Adrenal gland (tissue), 5 donors: ENCODE results near the gene ATP9B.

Experiments
- POLR2A ChIP-seq, 2 donors: fragments of 450-650 bp; IDR thresholded peaks; one replicate each; pipeline ENCODE4 v1.6.1; 2017; ENCODE audit warnings: antibody characterized with exemption in 2 of 2, mild to moderate bottlenecking in 2 of 2, moderate library complexity in 1 of 2
- TF ChIP-seq, protein P1 (sequence below), 6 experiments: fragments of 450-650 bp in 4 of 6; fragments of 200-600 bp in 2 of 6; sonication (generic) in 1 of 6; IDR thresholded peaks; 1 replicate in 5 of 6; 2 replicates in 1 of 6; pipeline versions ENCODE4 v1.5.1 to v1.8.0; 2016 to 2021; ENCODE audit warnings: antibody characterized with exemption in 6 of 6, mild to moderate bottlenecking in 2 of 6, moderate library complexity in 1 of 6
- donor health status: DM: no; HTN: no; CAD: no.

DNA sequence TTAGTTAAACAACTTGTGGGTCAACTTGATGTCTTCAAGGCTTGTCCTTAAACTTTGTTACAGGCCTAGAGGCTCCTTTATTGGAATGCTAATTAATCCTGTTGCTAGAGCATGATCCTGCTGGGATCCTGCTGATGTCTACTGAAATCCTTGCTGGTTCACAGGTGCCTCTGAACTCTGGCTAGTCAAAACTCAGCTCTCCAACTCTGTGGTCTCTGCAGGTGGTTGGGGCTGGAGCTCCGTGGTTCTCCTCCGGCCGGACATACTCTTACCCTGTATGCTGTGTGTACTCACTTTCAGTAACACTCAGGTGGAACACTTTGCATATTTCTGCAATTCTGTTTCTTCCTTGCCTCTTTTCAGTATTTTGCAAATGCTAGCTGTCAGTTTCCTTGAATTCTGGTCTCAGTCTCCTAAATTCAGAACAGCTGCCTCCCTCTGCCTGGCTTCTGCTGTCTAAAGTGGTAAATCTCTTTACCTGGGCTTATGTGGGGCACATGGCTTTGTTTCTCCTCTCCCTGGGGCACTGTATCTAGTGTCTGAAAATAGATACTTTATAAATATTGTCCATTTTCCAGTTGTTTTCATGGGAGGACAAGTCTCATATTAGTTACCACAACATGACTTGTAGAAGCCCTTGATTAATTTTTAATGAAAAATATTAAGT is 113.0 kb downstream of the ATP9B start:
- TF ChIP-seq, protein P1, sequence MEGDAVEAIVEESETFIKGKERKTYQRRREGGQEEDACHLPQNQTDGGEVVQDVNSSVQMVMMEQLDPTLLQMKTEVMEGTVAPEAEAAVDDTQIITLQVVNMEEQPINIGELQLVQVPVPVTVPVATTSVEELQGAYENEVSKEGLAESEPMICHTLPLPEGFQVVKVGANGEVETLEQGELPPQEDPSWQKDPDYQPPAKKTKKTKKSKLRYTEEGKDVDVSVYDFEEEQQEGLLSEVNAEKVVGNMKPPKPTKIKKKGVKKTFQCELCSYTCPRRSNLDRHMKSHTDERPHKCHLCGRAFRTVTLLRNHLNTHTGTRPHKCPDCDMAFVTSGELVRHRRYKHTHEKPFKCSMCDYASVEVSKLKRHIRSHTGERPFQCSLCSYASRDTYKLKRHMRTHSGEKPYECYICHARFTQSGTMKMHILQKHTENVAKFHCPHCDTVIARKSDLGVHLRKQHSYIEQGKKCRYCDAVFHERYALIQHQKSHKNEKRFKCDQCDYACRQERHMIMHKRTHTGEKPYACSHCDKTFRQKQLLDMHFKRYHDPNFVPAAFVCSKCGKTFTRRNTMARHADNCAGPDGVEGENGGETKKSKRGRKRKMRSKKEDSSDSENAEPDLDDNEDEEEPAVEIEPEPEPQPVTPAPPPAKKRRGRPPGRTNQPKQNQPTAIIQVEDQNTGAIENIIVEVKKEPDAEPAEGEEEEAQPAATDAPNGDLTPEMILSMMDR (IDR thresholded peaks at IDR 0.05) = no peak
- no peak for TF ChIP-seq POLR2A (IDR thresholded peaks at IDR 0.05)
